Kidney (tissue), 14 donors: ENCODE data around the gene AMD1. TPM values are rescaled to one million over a fixed set of nuclear protein-coding genes. Genes with fewer than 3 reads are reported as not detected.
"Not testable (repeated sequence)": the region's sequence is repeated elsewhere in the genome, so short reads cannot be mapped to it uniquely, and the experiment has no call there.

Source experiments
- DNase-seq, 5 donors: peaks; one replicate each; pipeline ENCODE4 v3.0.0-alpha.2; 2013 to 2020
- FAIRE-seq: peaks from 2 replicates; lab custom pipeline; 2012; peaks lifted over from hg19 to GRCh38; lab: Jason Lieb, UNC
- H3K27ac ChIP-seq, 2 donors: one replicate each; pipeline ENCODE4 v1.7.0; 2013; ENCODE audit warnings: low read depth in 2 of 2, low read length in 2 of 2, inconsistent platforms in 1 of 2
- H3K27me3 ChIP-seq: one replicate; pipeline ENCODE4 v1.7.1; 2013; ENCODE audit warnings: low read length, inconsistent platforms; ENCODE audit not compliant: control insufficient read depth, insufficient read depth
- H3K36me3 ChIP-seq, 3 donors: one replicate each; pipeline versions ENCODE4 v1.7.0 to v1.7.1; 2013; ENCODE audit warnings: low read length in 3 of 3, control low read depth in 1 of 3, inconsistent platforms in 1 of 3; ENCODE audit not compliant: insufficient read depth in 3 of 3, control insufficient read depth in 2 of 3
- H3K4me1 ChIP-seq, 3 donors: one replicate each; pipeline versions ENCODE4 v1.7.0 to v1.7.1; 2013; ENCODE audit warnings: low read length in 3 of 3, inconsistent platforms in 1 of 3, low read depth in 1 of 3; ENCODE audit not compliant: control insufficient read depth in 2 of 3, insufficient read depth in 2 of 3
- H3K4me3 ChIP-seq, 3 donors: one replicate each; pipeline versions ENCODE4 v1.7.0 to v1.8.1; 2013; ENCODE audit warnings: low read length in 3 of 3, control low read depth in 1 of 3, inconsistent platforms in 1 of 3
- H3K9ac ChIP-seq, 3 donors: one replicate each; pipeline versions ENCODE4 v1.7.0 to v1.7.1; 2013; ENCODE audit warnings: low read length in 3 of 3, control low read depth in 1 of 3, inconsistent platforms in 1 of 3
- H3K9me3 ChIP-seq, 3 donors: one replicate each; pipeline versions ENCODE4 v1.7.0 to v1.7.1; 2013; ENCODE audit warnings: low read length in 3 of 3, control low read depth in 1 of 3, inconsistent platforms in 1 of 3; ENCODE audit not compliant: control insufficient read depth in 2 of 3, insufficient read depth in 1 of 3
- CTCF ChIP-seq: IDR thresholded peaks from 3 replicates; pipeline ENCODE4 v1.5.1; 2012; ENCODE audit warnings: mild to moderate bottlenecking, moderate library complexity, borderline replicate concordance; ENCODE audit not compliant: insufficient read depth; ENCODE audit errors: extremely low read depth
- intact Hi-C: fragments of 100-400 bp; cut with DNase I; formaldehyde crosslinking; loops from one replicate; pipeline ENCODE4 v1.11.1; 2022
- polyA plus RNA-seq: library from polyadenylated mRNA; stranded (reverse); fragments of 350-450 nt; fragmentation: Illumina TruSeq; extraction: RNeasy Lipid Tissue Mini Kit (QIAGEN cat#74804); gene quantifications from one replicate; pipeline ENCODE4 v1.2.3, GENCODE V29; 2014; ENCODE audit warnings: low read depth, low replicate concordance; ENCODE audit not compliant: insufficient read depth
- total RNA-seq: library from RNA; stranded (reverse); fragmentation: NEBNext Ultra II Directional; extraction: Animal tissue kit (Norgen Biotek cat#: 25700); gene quantifications from one replicate; pipeline ENCODE4 v1.2.1, GENCODE V29; 2021
- donor health status: control.
- donor health status: control.
- donor health status: control.
- donor health status: control.
- donor health status: control.
- donor health status: DM: yes; HTN: yes; CAD: no.
- donor health status: Normal renal cell carcinoma (clear cell type).

The AMD1 gene
- total and polyA plus RNA-seq, 2 donors from 2014 or later = 32.8 to 72.3 TPM

GRCh38 chr6:110828396-110828795, 46.2 kb upstream of the AMD1 start:
- TF ChIP-seq CTCF = no peak
- intact Hi-C loops = no loop called here
- H3K4me1 ChIP-seq = no peaks in the 10 kb centered on the region
- H3K9me3 ChIP-seq = no peaks in the 10 kb centered on the region
- H3K27me3 ChIP-seq = no peaks in the 10 kb centered on the region
- H3K27ac ChIP-seq = no peak overlapping the region
- H3K9ac ChIP-seq = no peak overlapping the region
- H3K4me3 ChIP-seq = no peak overlapping the region
- FAIRE-seq (no peak), DNase-seq (peak in 1 of 5 donors; percentile 10)
- H3K36me3 ChIP-seq = no peaks in the 10 kb centered on the region

- TF ChIP-seq CTCF = no peak
- no peak overlapping the region for H3K9ac ChIP-seq
- no peak for FAIRE-seq
- DNase-seq = no peak
- no peaks in the 10 kb centered on the region for H3K36me3 ChIP-seq
- no peak overlapping the region for H3K4me3 ChIP-seq
- no peaks in the 10 kb centered on the region for H3K9me3 ChIP-seq
- no peak overlapping the region for H3K27ac ChIP-seq
- H3K4me1 ChIP-seq = no peaks in the 10 kb centered on the region
- no peaks in the 10 kb centered on the region for H3K27me3 ChIP-seq
- intact Hi-C loops = no loop called here
Measured at GRCh38 chr6:110831405-110831804, 43.2 kb upstream of the AMD1 start.

- Histone ChIP-seq H3K4me1 (no peaks in the 10 kb centered on the region), H3K9ac (no peak overlapping the region), H3K4me3 (no peak overlapping the region), H3K27me3 (no peaks in the 10 kb centered on the region), H3K9me3 (no peaks in the 10 kb centered on the region), H3K36me3 (no peaks in the 10 kb centered on the region), H3K27ac (no peak overlapping the region)
- intact Hi-C loops = no loop called here
- DNase-seq = no peak
- TF ChIP-seq CTCF = no peak
- no peak for FAIRE-seq
Measured at GRCh38 chr6:110833831-110834230, 40.8 kb upstream of the AMD1 start.

- intact Hi-C loops, FAIRE-seq, H3K9ac ChIP-seq, H3K9me3 ChIP-seq, H3K27me3 ChIP-seq, H3K27ac ChIP-seq, DNase-seq, H3K36me3 ChIP-seq, H3K4me1 ChIP-seq, H3K4me3 ChIP-seq: not testable (repeated sequence)
Measured at GRCh38 chr6:110835751-110836150, 38.8 kb upstream of the AMD1 start.
